ENCODE data around the gene MSX1.
"Not testable (repeated sequence)": the region's sequence is repeated elsewhere in the genome, so short reads cannot be mapped to it uniquely, and the experiment has no call there.

Gene MSX1

DNA sequence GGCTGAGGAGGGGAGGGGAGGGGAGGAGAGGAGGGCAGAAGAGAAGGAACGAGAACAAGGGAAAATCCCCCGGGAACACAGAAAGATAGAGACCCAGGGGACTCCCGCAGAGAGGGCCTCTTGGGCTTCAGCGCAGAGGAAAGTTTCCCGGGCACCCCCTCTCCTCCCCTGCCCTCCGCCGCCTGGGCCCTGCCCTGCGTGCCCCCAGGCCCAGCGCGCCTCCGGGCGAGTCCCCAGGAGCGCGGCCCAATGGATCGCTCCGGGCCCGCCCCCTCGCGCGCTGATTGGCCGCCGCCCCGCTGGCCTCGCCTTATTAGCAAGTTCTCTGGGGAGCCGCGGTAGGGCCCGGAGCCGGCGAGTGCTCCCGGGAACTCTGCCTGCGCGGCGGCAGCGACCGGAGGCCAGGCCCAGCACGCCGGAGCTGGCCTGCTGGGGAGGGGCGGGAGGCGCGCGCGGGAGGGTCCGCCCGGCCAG is at the start of gene MSX1:
Gene MSX1, plus strand, starts transcription at position 341 of the 474 bp plus-strand sequence. CDS start 235 bp downstream, outside the sequence.
- DNase-seq (ENCODE audit: low spot score): no peak

GRCh38 chr4:4810092-4810774 is 49.2 kb upstream of the MSX1 start:
- no peak for DNase-seq (ENCODE audit: low spot score)

GRCh38 chr4:4810778-4811177 is 48.7 kb upstream of the MSX1 start:
- no peak for DNase-seq (ENCODE audit: low spot score)

GRCh38 chr4:4812145-4812794 is 47.2 kb upstream of the MSX1 start:
- DNase-seq (ENCODE audit: low spot score): no peak

GRCh38 chr4:4818415-4819212 is 40.9 kb upstream of the MSX1 start:
- DNase-seq (ENCODE audit: low spot score): no peak

- no peak for DNase-seq (ENCODE audit: low spot score)
These were observed 40.3 kb upstream of the MSX1 start for GRCh38 chr4:4819213-4819606.

- no peak for DNase-seq (ENCODE audit: low spot score)
These were observed 39.2 kb upstream of the MSX1 start for GRCh38 chr4:4820261-4820660.

DNA sequence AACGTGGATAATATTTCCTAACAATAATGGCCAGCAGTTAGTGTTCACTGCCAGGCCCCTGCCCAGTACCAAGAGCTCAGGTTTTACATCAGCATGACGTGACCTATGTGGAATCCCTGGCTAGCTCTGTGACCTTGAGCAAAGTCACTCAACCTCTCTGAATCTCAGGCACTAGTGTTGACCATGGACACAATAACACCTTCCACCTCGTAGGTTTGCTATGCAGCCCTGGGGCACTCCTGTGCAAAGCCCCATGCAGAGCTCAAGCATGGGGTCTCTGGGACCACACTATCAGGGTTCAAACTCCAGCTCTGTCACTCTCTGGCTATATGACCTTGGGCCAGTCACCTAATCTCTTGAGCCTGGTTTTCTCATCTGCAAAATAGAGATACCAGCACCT is 38.7 kb upstream of the MSX1 start:
- DNase-seq (ENCODE audit: low spot score): no peak

DNA sequence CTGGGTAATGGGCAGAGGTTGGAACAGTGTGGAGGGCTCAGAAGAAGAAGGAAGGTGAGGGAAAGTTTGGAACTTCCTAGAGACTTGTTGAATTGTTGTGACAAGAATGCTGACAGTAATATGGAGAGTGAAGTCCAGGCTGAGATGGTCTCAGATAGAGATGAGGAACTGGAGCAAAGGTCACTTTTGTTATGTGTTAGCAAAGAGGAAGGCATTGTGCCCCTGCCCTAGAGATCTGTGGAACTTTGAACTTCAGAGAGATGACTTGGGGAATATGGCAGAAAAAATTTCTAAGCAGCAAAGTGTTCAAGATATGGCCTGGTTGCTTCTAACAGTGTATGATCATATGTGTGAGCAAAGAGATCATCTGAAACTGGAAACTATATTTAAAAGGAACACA is 37.9 kb upstream of the MSX1 start:
- DNase-seq (ENCODE audit: low spot score): no peak

DNA sequence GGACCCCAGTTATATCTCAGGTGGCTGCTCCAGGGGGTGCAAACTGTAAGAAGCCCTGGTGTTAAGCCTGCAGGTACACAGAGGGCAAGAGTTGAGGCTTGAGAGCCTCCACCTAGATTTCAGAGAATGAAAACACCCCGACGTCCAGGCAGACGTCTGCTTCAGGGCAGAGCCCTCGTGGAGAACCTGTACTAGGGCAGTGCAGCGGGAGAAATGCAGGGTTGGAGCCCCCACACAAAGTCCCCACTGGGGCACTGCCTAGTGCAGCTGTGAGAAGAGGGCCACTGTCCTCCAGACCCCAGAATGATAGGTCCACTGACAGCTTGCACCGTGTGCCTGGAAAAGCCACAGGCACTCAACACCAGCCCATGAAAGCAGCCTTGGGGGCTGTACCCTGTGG is 37.2 kb upstream of the MSX1 start:
- DNase-seq (ENCODE audit: low spot score): not testable (repeated sequence)

DNA sequence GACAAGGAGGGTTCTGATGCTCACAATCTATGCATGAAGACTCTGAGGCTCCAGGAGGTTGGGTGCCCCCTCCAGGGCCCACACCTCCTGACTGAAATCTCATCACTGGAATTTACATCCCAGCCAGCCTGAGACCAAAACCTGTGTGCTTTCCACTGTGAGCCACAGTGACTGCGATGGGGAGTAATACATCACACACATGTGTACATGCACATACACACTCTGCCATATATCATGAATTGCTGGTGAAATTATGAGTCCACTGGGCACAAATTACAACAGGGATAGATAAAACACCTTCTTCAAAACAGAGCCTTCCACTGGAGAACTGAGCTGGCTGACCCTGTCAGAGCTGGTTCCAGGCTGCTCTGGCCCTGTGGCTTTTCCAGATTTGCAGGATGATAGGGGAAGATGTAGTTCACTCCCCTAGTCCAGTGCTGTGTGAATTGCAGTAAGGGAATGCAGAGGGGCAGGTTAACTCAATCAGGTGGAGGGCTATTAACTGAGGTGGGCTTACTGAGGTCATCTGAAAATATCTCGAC is 35.8 kb upstream of the MSX1 start:
- DNase-seq (ENCODE audit: low spot score): no peak

- DNase-seq (ENCODE audit: low spot score): no peak
These were observed 35.2 kb upstream of the MSX1 start for GRCh38 chr4:4824232-4824631.

DNA sequence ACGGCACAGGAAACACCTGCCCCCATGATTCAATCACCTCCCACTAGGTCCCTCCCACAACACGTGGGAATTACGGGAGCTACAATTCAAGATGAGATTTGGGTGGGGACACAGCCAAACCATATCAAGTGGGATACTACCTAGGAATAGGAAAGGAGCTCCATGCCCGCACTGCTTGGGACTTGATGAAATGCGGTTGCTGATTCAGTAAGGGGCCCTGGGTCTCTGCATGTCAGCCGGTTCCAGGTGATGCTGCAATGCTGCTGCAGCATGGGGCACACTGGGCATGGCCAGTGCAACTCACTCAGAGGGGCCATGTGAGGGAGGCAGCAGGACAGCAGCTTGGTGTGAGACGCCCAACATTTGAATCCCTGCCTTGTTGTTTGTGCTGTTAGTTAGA is 34.0 kb upstream of the MSX1 start:
- no peak for DNase-seq (ENCODE audit: low spot score)

GRCh38 chr4:4829837-4830236 is 29.6 kb upstream of the MSX1 start:
- no peak for DNase-seq (ENCODE audit: low spot score)

DNA sequence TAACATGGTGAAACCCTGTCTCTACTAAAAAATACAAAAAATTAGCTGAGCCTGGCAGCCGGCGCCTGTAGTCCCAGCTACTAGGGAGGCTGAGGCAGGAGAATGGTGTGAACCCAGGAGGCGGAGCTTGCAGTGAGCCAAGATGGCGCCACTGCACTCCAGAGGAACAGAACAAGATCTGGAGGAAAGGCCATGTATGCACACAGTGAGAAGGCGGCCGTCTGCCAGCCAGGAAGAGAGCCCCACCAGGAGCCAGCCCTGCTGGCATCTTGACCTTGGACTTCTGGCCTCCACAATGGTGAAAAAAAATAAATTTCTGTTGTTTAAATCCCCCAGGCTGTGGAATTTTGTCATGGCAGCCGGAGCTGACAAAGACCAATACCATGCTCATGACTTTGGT is 28.2 kb upstream of the MSX1 start:
- DNase-seq (ENCODE audit: low spot score): no peak

GRCh38 chr4:4831825-4832224 is 27.6 kb upstream of the MSX1 start:
- no peak for DNase-seq (ENCODE audit: low spot score)

- DNase-seq (ENCODE audit: low spot score): no peak
These were observed 23.4 kb upstream of the MSX1 start for GRCh38 chr4:4836044-4836443.

DNA sequence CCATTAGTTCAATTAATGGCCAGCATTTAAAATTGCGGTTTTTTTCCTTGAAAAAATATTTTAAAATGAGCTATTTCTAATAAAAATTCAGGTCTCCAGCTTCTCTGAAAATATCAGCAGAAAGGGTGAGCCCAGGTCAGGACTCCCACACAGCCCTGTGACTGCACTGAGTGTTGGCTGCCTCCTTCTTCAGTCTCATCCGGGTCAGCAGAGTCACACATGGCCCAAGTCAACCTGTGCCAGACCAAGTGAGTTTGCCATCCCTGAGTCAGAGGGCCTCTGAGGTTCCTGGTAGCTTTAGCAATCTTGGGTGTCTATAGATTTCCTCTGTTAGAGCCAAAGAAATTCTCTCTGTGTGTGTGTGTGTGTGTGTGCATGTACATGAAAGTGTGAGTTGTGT is 22.1 kb upstream of the MSX1 start:
- DNase-seq (ENCODE audit: low spot score): no peak

GRCh38 chr4:4838051-4838935 is 21.2 kb upstream of the MSX1 start:
- no peak for DNase-seq (ENCODE audit: low spot score)

DNA sequence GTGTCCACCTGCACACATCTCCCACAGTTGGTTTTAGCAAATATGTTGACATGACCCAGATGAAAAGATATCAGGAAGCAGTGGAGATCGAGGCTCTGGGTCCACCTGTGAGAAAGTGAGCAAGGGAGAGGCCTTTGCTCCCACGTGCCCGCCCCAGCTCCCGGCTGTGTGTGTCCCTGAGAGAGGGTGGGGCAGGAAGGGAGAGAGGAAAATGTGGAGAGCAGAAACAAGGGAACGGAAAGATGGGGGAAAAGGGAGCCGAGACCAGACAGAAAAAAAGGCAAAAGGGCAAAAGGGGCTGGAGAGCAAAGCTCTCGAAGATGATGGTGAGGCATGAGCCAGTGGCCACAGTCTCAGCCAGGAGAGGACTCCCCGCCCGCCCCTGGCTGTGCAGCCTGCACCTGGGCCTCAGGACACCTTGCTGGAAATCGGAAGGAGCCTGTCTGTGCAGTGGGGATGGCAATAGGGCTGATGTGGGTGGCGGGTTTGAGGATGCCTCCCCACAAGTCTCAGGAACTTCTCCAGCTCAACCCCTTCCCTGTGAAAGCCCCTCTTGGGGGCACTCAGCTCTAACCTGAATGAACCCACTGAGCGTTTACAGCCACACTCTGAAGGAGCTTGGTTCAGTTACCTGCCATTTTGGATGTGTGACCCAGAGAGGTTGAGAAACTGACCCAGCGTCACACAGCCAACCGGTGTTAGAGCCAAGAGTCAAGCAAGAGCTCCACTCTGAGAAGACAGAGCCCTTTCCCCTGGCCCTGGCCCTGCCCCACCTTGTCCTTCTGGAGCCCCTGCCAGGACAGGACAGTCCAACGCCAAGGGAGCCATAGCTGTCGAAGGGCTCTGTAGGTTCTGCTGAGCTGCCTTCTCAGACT is 20.3 kb upstream of the MSX1 start:
- no peak for DNase-seq (ENCODE audit: low spot score)

- DNase-seq (ENCODE audit: low spot score): no peak
These were observed 19.1 kb upstream of the MSX1 start for GRCh38 chr4:4840351-4840750.

Measured in NAMALWA (cell line).